ENCODE measurements around the gene LTBP1.

GRCh38 chr2:33141476-33141875 lies 194.7 kb downstream of the LTBP1 start:
- TF ChIP-seq CTCF (IDR thresholded peaks at IDR 0.05; ENCODE audit: insufficient read depth, low read depth, low read length) (no peak), EZH2 (IDR thresholded peaks at IDR 0.05; ENCODE audit: insufficient read depth, low read length) (no peak)

All from astrocyte (in vitro differentiated cells and primary cell).